K562 (cell line): ENCODE measurements around the gene SLC7A8. TPM values are rescaled to one million over a fixed set of nuclear protein-coding genes. Genes with fewer than 3 reads are reported as not detected.

Experiments
- ATAC-seq: fragments of 200-7000 bp; cut with Tn5 transposase; 3 replicates; pipeline ENCODE4 v1.9.1; 2020; ENCODE audit warnings: moderate library complexity
- BruUV-seq: library from RNA; stranded (reverse); fragments of 400-500 nt; replicated peaks from 2 replicates; lab custom pipeline; 2021; lab: Mats Ljungman, UMichigan
- CTCF ChIA-PET: fragments of 300-600 bp; formaldehyde crosslinking; extraction: SDS; loops from one replicate; lab custom pipeline; 2021; ENCODE audit warnings: low intra/inter-chr PET ratio; lab: Yijun Ruan, JAX
- POLR2A ChIA-PET: fragments of 300-600, 350-650 bp; sonication (Branson Sonifier 250); formaldehyde crosslinking; extraction: SDS; loops from one replicate; lab custom pipeline; 2021; ENCODE audit warnings: antibody characterized with exemption, inconsistent platforms; lab: Yijun Ruan, JAX
- DNase-seq, 4 experiments: peaks; one replicate each; pipeline versions ENCODE4 v3.0.0 to v3.0.0-alpha.2; 2011 to 2018; ENCODE audit warnings: low spot score in 3 of 4, mixed read lengths in 3 of 4; ENCODE audit errors: extremely low read depth in 1 of 4
- FAIRE-seq: peaks from 2 replicates; lab custom pipeline; 2011; peaks lifted over from hg19 to GRCh38; lab: Jason Lieb, UNC
- H2AFZ ChIP-seq: 2 replicates; pipeline ENCODE4 v1.6.0; 2011; ENCODE audit warnings: low read depth, low read length, control low read depth, inconsistent platforms
- H3K27ac ChIP-seq: fragments of 200-600 bp; 3 replicates; pipeline ENCODE4 v1.8.0; 2011; ENCODE audit warnings: low read depth, mild to moderate bottlenecking, control low read depth, inconsistent platforms, low read length, moderate library complexity, mixed read lengths; ENCODE audit errors: extremely low read depth
- H3K27me3 ChIP-seq, 2 experiments: fragments of 300-600 bp in 1 of 2; 2 replicates in 1 of 2; 3 replicates in 1 of 2; pipeline versions ENCODE4 v1.6.0 to v1.8.0; 2011; ENCODE audit warnings: inconsistent platforms in 2 of 2, low read length in 2 of 2, mild to moderate bottlenecking in 1 of 2, mixed read lengths in 1 of 2, moderate library complexity in 1 of 2; ENCODE audit not compliant: control insufficient read depth in 2 of 2, insufficient read depth in 2 of 2
- H3K36me3 ChIP-seq: fragments of 300-600 bp; 3 replicates; pipeline ENCODE4 v1.8.0; 2011; ENCODE audit warnings: mild to moderate bottlenecking, low read length, inconsistent platforms; ENCODE audit not compliant: control insufficient read depth, insufficient read depth
- H3K4me1 ChIP-seq, 2 experiments: fragments of 200-600 bp in 1 of 2; replicated peaks in 1 of 2; 2 replicates in 1 of 2; 3 replicates in 1 of 2; pipeline versions ENCODE4 v1.5.1 to v1.8.0; 2011; ENCODE audit warnings: inconsistent platforms in 2 of 2, low read length in 2 of 2, mild to moderate bottlenecking in 1 of 2, mixed read lengths in 1 of 2, moderate library complexity in 1 of 2; ENCODE audit not compliant: control insufficient read depth in 2 of 2, insufficient read depth in 2 of 2
- H3K4me2 ChIP-seq: 2 replicates; pipeline ENCODE4 v1.6.1; 2011; ENCODE audit warnings: low read length, control low read depth, inconsistent platforms, mixed read lengths; ENCODE audit not compliant: insufficient read depth
- H3K4me3 ChIP-seq: fragments of 200-600 bp; sonication (generic), shearing (Covaris generic); 2 replicates; pipeline ENCODE4 v1.5.1; 2016; ENCODE audit warnings: control low read depth, inconsistent platforms
- H3K79me2 ChIP-seq: fragments of 200-600 bp; 3 replicates; pipeline ENCODE4 v1.8.0; 2011; ENCODE audit warnings: low read length, inconsistent platforms; ENCODE audit not compliant: control insufficient read depth, insufficient read depth
- H3K9ac ChIP-seq, 2 experiments: 2 replicates each; pipeline versions ENCODE4 v1.6.0 to v1.6.1; 2011; ENCODE audit warnings: low read depth in 2 of 2, low read length in 2 of 2, control low read depth in 1 of 2, inconsistent platforms in 1 of 2, mild to moderate bottlenecking in 1 of 2, mixed read lengths in 1 of 2; ENCODE audit not compliant: insufficient read depth in 1 of 2
- H3K9me1 ChIP-seq: one replicate; pipeline ENCODE4 v1.6.0; 2011; ENCODE audit warnings: inconsistent platforms, mild to moderate bottlenecking, low read length, moderate library complexity; ENCODE audit not compliant: control insufficient read depth, insufficient read depth
- H3K9me3 ChIP-seq: replicated peaks from 2 replicates; pipeline ENCODE4 v1.5.1; 2011; ENCODE audit warnings: low read depth, low read length, inconsistent platforms; ENCODE audit not compliant: control insufficient read depth, insufficient read depth
- H4K20me1 ChIP-seq: replicated peaks from 2 replicates; pipeline ENCODE4 v1.6.1; 2011; ENCODE audit warnings: low read length, inconsistent platforms, mixed read lengths; ENCODE audit not compliant: control insufficient read depth, insufficient read depth
- ARID1B ChIP-seq: fragments of 450-650 bp; IDR thresholded peaks from 2 replicates; pipeline ENCODE4 v1.6.1; 2016; ENCODE audit warnings: antibody characterized with exemption, mild to moderate bottlenecking, inconsistent platforms
- BCOR ChIP-seq: fragments of 450-650 bp; IDR thresholded peaks from 2 replicates; pipeline ENCODE4 v1.6.1; 2016
- CBFA2T3 ChIP-seq: fragments of 450-650 bp; IDR thresholded peaks from 2 replicates; pipeline ENCODE4 v1.6.1; 2017
- EZH2 ChIP-seq: IDR thresholded peaks from 2 replicates; pipeline ENCODE4 v1.6.1; 2012; ENCODE audit warnings: low read depth, mild to moderate bottlenecking, inconsistent platforms, low read length, borderline replicate concordance
- GABPA ChIP-seq: fragments of 200-800 bp; sonication (Bioruptor generic); conservative IDR thresholded peaks from 2 replicates; pipeline ENCODE4 v1.6.1; 2016; ENCODE audit warnings: low read depth, missing genetic modification characterization, missing compliant biosample characterization
- HLTF ChIP-seq: fragments of 450-650 bp; IDR thresholded peaks from 2 replicates; pipeline ENCODE4 v1.6.1; 2016
- HNRNPUL1 ChIP-seq: fragments of 200-400 bp; formaldehyde crosslinking; IDR thresholded peaks from 2 replicates; pipeline ENCODE4 v1.6.1; 2017; ENCODE audit warnings: low read length
- NCOR1 ChIP-seq: fragments of 450-650 bp; IDR thresholded peaks from 2 replicates; pipeline ENCODE4 v1.6.1; 2016; ENCODE audit warnings: mild to moderate bottlenecking, moderate library complexity
- NFE2L1 ChIP-seq: fragments of 450-650 bp; IDR thresholded peaks from 2 replicates; pipeline ENCODE4 v1.6.1; 2016; ENCODE audit warnings: missing genetic modification characterization, low read depth, mild to moderate bottlenecking, missing compliant biosample characterization, moderate library complexity, borderline replicate concordance
- NFXL1 ChIP-seq: fragments of 450-650 bp; formaldehyde crosslinking; IDR thresholded peaks from 2 replicates; pipeline ENCODE4 v1.4.0; 2021; ENCODE audit warnings: mild to moderate bottlenecking
- PHTF2 ChIP-seq: fragments of 250-450 bp; sonication (Bioruptor Pico); IDR thresholded peaks from 2 replicates; pipeline ENCODE4 v1.5.0; 2021; ENCODE audit warnings: mild to moderate bottlenecking
- POLR2AphosphoS5 ChIP-seq: IDR thresholded peaks from 2 replicates; pipeline ENCODE4 v1.6.1; 2011; ENCODE audit warnings: mild to moderate bottlenecking, low read depth, low read length, moderate library complexity; ENCODE audit not compliant: control insufficient read depth, insufficient read depth
- POLR3A ChIP-seq: IDR thresholded peaks from 2 replicates; pipeline ENCODE4 v1.6.1; 2011; ENCODE audit warnings: borderline replicate concordance, mild to moderate bottlenecking, moderate library complexity; ENCODE audit not compliant: insufficient read length, insufficient read depth; ENCODE audit errors: extremely low read depth
- RB1 ChIP-seq: fragments of 450-650 bp; IDR thresholded peaks from 2 replicates; pipeline ENCODE4 v1.6.1; 2017; ENCODE audit warnings: low read depth, mild to moderate bottlenecking
- RFX5 ChIP-seq: IDR thresholded peaks from 2 replicates; pipeline ENCODE4 v1.6.1; 2011; ENCODE audit warnings: low read depth, mild to moderate bottlenecking, improper control_type of control experiment, low read length
- SMARCA5 ChIP-seq: fragments of 450-650 bp; IDR thresholded peaks from 2 replicates; pipeline ENCODE4 v1.6.1; 2016
- TAL1 ChIP-seq: fragments of 450-650 bp; IDR thresholded peaks from 2 replicates; pipeline ENCODE4 v1.6.1; 2016; ENCODE audit warnings: mild to moderate bottlenecking
- TCF3 ChIP-seq: sonication (generic); formaldehyde crosslinking; IDR thresholded peaks from 2 replicates; pipeline ENCODE4 v1.4.0; 2020; ENCODE audit warnings: mild to moderate bottlenecking, missing genetic modification reagents
- ZNF165 ChIP-seq: fragments of 250-450 bp; sonication (Bioruptor Pico); IDR thresholded peaks from 2 replicates; pipeline ENCODE4 v1.4.0; 2020; ENCODE audit warnings: borderline replicate concordance
- WGBS: fragments of 100-300 bp; shearing (Covaris generic); methylation state at CpG from one replicate; pipeline ENCODE4 v1.1.6; 2016; ENCODE audit warnings: low coverage, mixed read lengths; ENCODE audit not compliant: insufficient coverage; ENCODE audit errors: missing lambda C conversion rate; 5-methylcytosine and 5-hydroxymethylcytosine counted together
- in situ Hi-C: fragments of 300-500 bp; cut with MboI; formaldehyde crosslinking; loops from 4 replicates; pipeline ENCODE4 v1.15.0; 2018; ENCODE audit warnings: inconsistent platforms, mixed read lengths
- intact Hi-C: fragments of 100-400 bp; cut with micrococcal nuclease; formaldehyde crosslinking; loops from 2 replicates; pipeline ENCODE4 v1.14.2; 2022
- polyA plus RNA-seq, 8 experiments: library from polyadenylated mRNA; depleted of rRNA in 4 of 8; stranded (reverse) in 5 of 8; unstranded in 3 of 8; fragments of >200 nt; fragmentation: Nextera tagmentation in 2 of 8; fragmentation: Illumina TruSeq in 1 of 8; extraction: Ambion mirVana in 2 of 8; extraction: Trizol in 1 of 8; gene quantifications; 2 replicates each; pipeline versions ENCODE4 v1.2.1 to v1.2.3, GENCODE V29; 2011 to 2014; ENCODE audit warnings: inconsistent platforms in 1 of 8, missing spikeins in 1 of 8
- total RNA-seq, 7 experiments: library from RNA; depleted of rRNA in 6 of 7; stranded (reverse); fragments of >200 nt in 6 of 7; fragmentation: Illumina TruSeq in 2 of 7; extraction: Trizol in 2 of 7; gene quantifications; 2 replicates each; pipeline versions ENCODE4 v1.2.1 to v1.2.3, GENCODE V29; 2011 to 2021; ENCODE audit warnings: low replicate concordance in 1 of 7

Gene SLC7A8
- total and polyA plus RNA-seq, 9 of the 15 experiments (the other 6 are each of a cell fraction or from before 2014, with no cell fraction given): 2.0 to 33.0 (median 6.0) TPM

DNA sequence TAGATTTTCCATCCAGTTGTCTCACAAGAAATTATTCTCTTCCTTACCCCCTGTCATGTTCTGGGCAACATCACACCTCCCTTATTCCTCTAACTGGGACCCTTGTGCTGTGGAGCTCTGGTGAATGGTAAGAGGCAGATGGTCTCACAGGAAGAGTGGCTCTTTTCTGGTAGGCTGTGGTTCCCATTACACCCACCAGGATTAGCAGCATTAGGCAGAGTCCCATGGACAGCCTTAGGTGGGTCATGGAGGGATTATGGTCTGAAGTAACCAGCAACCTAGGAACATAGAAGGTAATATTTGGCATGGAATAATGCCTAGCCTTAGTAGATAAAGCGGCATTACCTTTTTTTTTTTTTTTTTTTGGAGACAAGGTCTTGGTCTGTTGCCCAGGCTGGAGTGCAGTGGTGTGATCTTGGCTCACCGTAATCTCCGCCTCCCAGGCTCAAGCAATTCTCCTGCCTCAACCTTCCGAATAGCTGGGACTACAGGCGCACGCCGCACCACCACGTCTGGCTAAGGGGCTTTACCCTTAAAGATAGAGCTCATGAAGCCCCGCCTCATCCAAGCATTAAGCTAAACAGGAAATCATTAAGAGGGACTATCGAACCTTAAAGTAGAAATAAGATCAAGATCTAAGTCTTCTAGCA lies 84.1 kb downstream of the SLC7A8 start:
- no peak overlapping the region for H3K4me3 ChIP-seq
- WGBS: 92% methylated on average over 9 of the region's 10 CpGs
- POLR2A ChIA-PET: interaction anchor here (0.7 kb wide), 1 partner anchor 93 kb away, joined by 3 read pairs; no protein-coding TSS in a partner anchor

DNA sequence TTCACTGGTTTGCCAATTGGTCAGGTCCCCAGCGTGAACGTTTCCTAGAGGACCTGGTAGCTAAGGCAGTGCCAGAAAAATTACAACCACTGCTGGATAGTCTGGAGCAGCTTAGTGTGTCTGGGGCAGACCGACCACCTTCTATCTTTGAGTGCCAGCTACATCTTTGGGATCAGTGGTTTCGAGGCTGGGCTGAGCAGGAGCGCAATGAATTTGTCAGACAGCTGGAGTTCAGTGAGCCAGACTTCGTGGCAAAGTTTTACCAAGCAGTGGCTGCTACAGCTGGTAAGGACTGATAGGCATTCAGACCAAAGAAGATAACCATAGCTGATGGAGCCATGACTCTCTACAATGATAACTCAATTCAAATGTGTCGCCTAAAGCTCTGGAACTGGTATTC lies 85.7 kb downstream of the SLC7A8 start:
- Histone ChIP-seq H3K27me3 (no peaks in the 10 kb centered on the region), H3K9me1 (no peaks in the 10 kb centered on the region), H3K79me2 (peaks cover 59% of the 10 kb centered on the region), H3K9me3 (no peaks in the 10 kb centered on the region), H4K20me1 (peaks cover 16% of the 10 kb centered on the region), H3K27ac (no peak overlapping the region), H3K4me3 (no peak overlapping the region), H3K9ac (peak overlapping the region in 1 of 2 experiments; percentile 39; a peak in 1 of 4 replicates), H3K4me2 (peak overlapping the region; percentile 40; the same call in 1 of the 2 replicates), H2AFZ (no peak overlapping the region), H3K36me3 (peaks cover 34% of the 10 kb centered on the region), H3K4me1 (peaks cover 12 to 27% of the 10 kb centered on the region in 2 experiments; a peak in 4 of 5 replicates)
- 39% methylated on average over 7 of the region's 7 CpGs for WGBS
- POLR2A ChIA-PET: interaction anchor here (0.6 to 1.7 kb wide), 5 partner anchors 8 to 263 kb away, joined by 3 to 5 read pairs (median 3); no protein-coding TSS in a partner anchor
- DNase-seq (peak in 3 of 4 experiments; percentile 6 to 40 (median 31)), ATAC-seq (no peak), FAIRE-seq (no peak)
- intact Hi-C loops (no loop called here), in situ Hi-C loops (no loop called here)
- CTCF ChIA-PET: no interaction called here
- BruUV-seq: no TSS peak
- TF ChIP-seq POLR3A: no peak
- TF ChIP-seq CBFA2T3: peak; percentile 74
- TF ChIP-seq NFE2L1 (tag): no peak
- no peak for TF ChIP-seq PHTF2 (CRISPR knock-in tag)
- no peak for TF ChIP-seq GABPA (tag)
- no peak for TF ChIP-seq BCOR
- TF ChIP-seq TAL1: peak; percentile 48; the same call in 1 of the 2 replicates
- no peak for TF ChIP-seq NFXL1 (CRISPR knock-in tag)
- no peak for TF ChIP-seq ZNF165 (CRISPR knock-in tag)
- TF ChIP-seq RB1: no peak
- no peak for TF ChIP-seq SMARCA5
- peak; percentile 27; the same call in 1 of the 2 replicates for TF ChIP-seq NCOR1
- TF ChIP-seq HLTF: no peak
- no peak for TF ChIP-seq RFX5
- peak; percentile 47; the same call in 1 of the 2 replicates for TF ChIP-seq ARID1B
- TF ChIP-seq TCF3 (CRISPR knock-in tag): peak; percentile 69
- TF ChIP-seq EZH2: no peak

More for the DNA sequence above, 84.1 kb downstream of the SLC7A8 start:
- DNase-seq (no peak), ATAC-seq (no peak), FAIRE-seq (no peak)
- CTCF ChIA-PET: no interaction called here
- peaks cover 26% of the 10 kb centered on the region; the same call in 2 of the 3 replicates for H3K36me3 ChIP-seq
- no peaks in the 10 kb centered on the region for H3K9me3 ChIP-seq
- H3K27ac ChIP-seq: no peak overlapping the region
- H3K9me1 ChIP-seq: no peaks in the 10 kb centered on the region
- peaks cover 5% of the 10 kb centered on the region; the same call in 1 of the 2 replicates for H4K20me1 ChIP-seq
- in situ Hi-C loops: no loop called here
- no peaks in the 10 kb centered on the region for H3K27me3 ChIP-seq
- TF ChIP-seq HNRNPUL1 (no peak), POLR2AphosphoS5 (peak; percentile 18; the same call in 1 of the 2 replicates)
- TF ChIP-seq, all 486 proteins: peak for 1
- Histone ChIP-seq H3K4me1 (peaks cover 12 to 18% of the 10 kb centered on the region in 2 experiments; a peak in 3 of 5 replicates), H3K79me2 (peaks cover 44% of the 10 kb centered on the region), H3K9ac (no peak overlapping the region), H2AFZ (no peak overlapping the region), H3K4me2 (no peak overlapping the region)
- BruUV-seq: no TSS peak
- intact Hi-C loops: no loop called here
